GM12878 (cell line): Measurements from ENCODE around the gene NRXN3. TPM values are rescaled to one million over a fixed set of nuclear protein-coding genes. Genes with fewer than 3 reads are reported as not detected.

Experiments
- ATAC-seq: fragments of 200-7000 bp; cut with Tn5 transposase; 3 replicates; pipeline ENCODE4 v1.9.1; 2020; ENCODE audit warnings: mild to moderate bottlenecking, moderate library complexity
- BruUV-seq: library from RNA; stranded (reverse); fragments of 400-500 nt; replicated peaks from 2 replicates; lab custom pipeline; 2021; lab: Mats Ljungman, UMichigan
- CTCF ChIA-PET: fragments of 300-600 bp; sonication (Branson Sonifier 250); formaldehyde crosslinking; extraction: SDS; loops from one replicate; lab custom pipeline; 2021; ENCODE audit warnings: inconsistent platforms; lab: Yijun Ruan, JAX
- POLR2A ChIA-PET: fragments of 350-600 bp; formaldehyde crosslinking; extraction: SDS; loops from one replicate; lab custom pipeline; 2021; ENCODE audit warnings: inconsistent platforms; lab: Charles Lee
- RAD21 ChIA-PET: fragments of 300-600 bp; sonication (Branson Sonifier 250); formaldehyde crosslinking; loops from one replicate; lab custom pipeline; 2023; ENCODE audit warnings: antibody characterized with exemption; ENCODE audit not compliant: unreplicated experiment; lab: Charles Lee
- SMC1A ChIA-PET: fragments of 300-600 bp; sonication (Branson Sonifier 250); formaldehyde crosslinking; loops from one replicate; lab custom pipeline; 2023; ENCODE audit not compliant: unreplicated experiment, uncharacterized antibody; lab: Charles Lee
- DNase-seq: peaks from one replicate; pipeline ENCODE4 v3.0.0-alpha.2; 2011; ENCODE audit warnings: low read depth, low spot score
- FAIRE-seq: peaks from 3 replicates; lab custom pipeline; 2011; peaks lifted over from hg19 to GRCh38; lab: Jason Lieb, UNC
- H2AFZ ChIP-seq: 2 replicates; pipeline ENCODE4 v1.6.0; 2011; ENCODE audit warnings: low read depth, low read length, control low read depth; ENCODE audit not compliant: control insufficient read depth
- H3K27ac ChIP-seq: 2 replicates; pipeline ENCODE4 v1.5.1; 2011; ENCODE audit warnings: control low read depth; ENCODE audit not compliant: control insufficient read depth, insufficient read depth
- H3K27me3 ChIP-seq, 2 experiments: replicated peaks in 1 of 2; 2 replicates each; pipeline versions ENCODE4 v1.6.0 to v1.6.1; 2011; ENCODE audit warnings: low read length in 1 of 2; ENCODE audit not compliant: control insufficient read depth in 2 of 2, insufficient read depth in 2 of 2
- H3K36me3 ChIP-seq, 2 experiments: 2 replicates each; pipeline ENCODE4 v1.5.1; 2011; ENCODE audit warnings: low read length in 1 of 2; ENCODE audit not compliant: control insufficient read depth in 2 of 2, insufficient read depth in 2 of 2
- H3K4me1 ChIP-seq: 2 replicates; pipeline ENCODE4 v1.6.1; 2011; ENCODE audit warnings: mild to moderate bottlenecking, low read length, moderate library complexity, mixed read lengths; ENCODE audit not compliant: control insufficient read depth, insufficient read depth
- H3K4me2 ChIP-seq: 2 replicates; pipeline ENCODE4 v1.6.0; 2011; ENCODE audit warnings: control low read depth; ENCODE audit not compliant: control insufficient read depth, insufficient read depth
- H3K4me3 ChIP-seq: fragments of 200-600 bp; sonication (generic); 2 replicates; pipeline ENCODE4 v1.5.1; 2016
- H3K79me2 ChIP-seq: 2 replicates; pipeline ENCODE4 v1.6.0; 2011; ENCODE audit warnings: low read length; ENCODE audit not compliant: control insufficient read depth, insufficient read depth
- H3K9ac ChIP-seq: 2 replicates; pipeline ENCODE4 v1.8.0; 2011; ENCODE audit warnings: low read length, control low read depth, mixed read lengths; ENCODE audit not compliant: control insufficient read depth, insufficient read depth
- H3K9me3 ChIP-seq: replicated peaks from 3 replicates; pipeline ENCODE4 v1.5.1; 2011; ENCODE audit warnings: mild to moderate bottlenecking, low read length; ENCODE audit not compliant: control insufficient read depth, insufficient read depth
- H4K20me1 ChIP-seq: 2 replicates; pipeline ENCODE4 v1.6.0; 2011; ENCODE audit not compliant: control insufficient read depth, insufficient read depth
- BCL3 ChIP-seq: IDR thresholded peaks from 2 replicates; pipeline ENCODE4 v1.6.1; 2011; ENCODE audit warnings: borderline replicate concordance, low read depth, mild to moderate bottlenecking, moderate library complexity, low read length; ENCODE audit not compliant: insufficient read depth, poor library complexity, severe bottlenecking
- BRCA1 ChIP-seq: IDR thresholded peaks from 2 replicates; pipeline ENCODE4 v1.6.1; 2011; ENCODE audit warnings: low read depth, low read length, improper control_type of control experiment
- NR2F1 ChIP-seq: fragments of 450-650 bp; conservative IDR thresholded peaks from 2 replicates; pipeline ENCODE4 v1.6.1; 2017; ENCODE audit warnings: mild to moderate bottlenecking
- REST ChIP-seq: IDR thresholded peaks from 2 replicates; pipeline ENCODE4 v1.6.1; 2012; ENCODE audit warnings: mild to moderate bottlenecking, low read depth, low read length
- TCF12 ChIP-seq: IDR thresholded peaks from 2 replicates; pipeline ENCODE4 v1.6.1; 2011; ENCODE audit warnings: low read depth, mild to moderate bottlenecking, low read length
- WGBS: methylation state at CpG from one replicate; pipeline ENCODE4 v1.1.6; 2016; ENCODE audit warnings: low lambda C conversion rate; ENCODE audit not compliant: insufficient replicate concordance, insufficient coverage; ENCODE audit errors: missing lambda C conversion rate; 5-methylcytosine and 5-hydroxymethylcytosine counted together
- in situ Hi-C: fragments of 300-500 bp; cut with MboI; formaldehyde crosslinking; loops from 9 replicates; pipeline ENCODE4 v1.14.3; 2018; ENCODE audit warnings: mixed read lengths
- intact Hi-C: fragments of 100-400 bp; cut with micrococcal nuclease; formaldehyde crosslinking; loops from one replicate; pipeline ENCODE4 v1.14.2; 2022; ENCODE audit not compliant: unreplicated experiment
- polyA plus RNA-seq, 11 experiments: library from polyadenylated mRNA; depleted of rRNA in 4 of 11; unstranded in 6 of 11; stranded (reverse) in 5 of 11; fragments of >200 nt; fragmentation: Nextera tagmentation in 4 of 11; fragmentation: Illumina TruSeq in 1 of 11; extraction: Ambion mirVana in 4 of 11; extraction: Trizol in 1 of 11; gene quantifications; 1 replicate in 1 of 11; 2 replicates in 10 of 11; pipeline versions ENCODE4 v1.2.1 to v1.2.3, GENCODE V29; 2011 to 2016; ENCODE audit warnings: inconsistent platforms in 2 of 11, missing spikeins in 2 of 11, low read depth in 1 of 11
- total RNA-seq, 4 experiments: library from RNA; depleted of rRNA in 3 of 4; stranded (reverse); fragments of >200 nt in 3 of 4; fragmentation: Illumina TruSeq in 1 of 4; extraction: Trizol in 1 of 4; gene quantifications; 2 replicates each; pipeline versions ENCODE4 v1.2.1 to v1.2.3, GENCODE V29; 2013 to 2021
- TF ChIP-seq, protein P1 (sequence below): fragments of 450-650 bp; conservative IDR thresholded peaks from 2 replicates; pipeline ENCODE4 v1.6.1; 2017; ENCODE audit warnings: mild to moderate bottlenecking, moderate library complexity
- TF ChIP-seq, protein P2 (sequence below): fragments of 450-650 bp; IDR thresholded peaks from 2 replicates; pipeline ENCODE4 v1.6.1; 2018; ENCODE audit warnings: mild to moderate bottlenecking, low read depth, moderate library complexity; ENCODE audit not compliant: partially characterized antibody

The NRXN3 gene
- total and polyA plus RNA-seq, 10 of the 15 experiments (the other 5 are each of a cell fraction or from before 2014, with no cell fraction given), result 0.52 to 3.3 (median 1.4) TPM

GRCh38 chr14:78838959-78839358 is 668.8 kb downstream of the NRXN3 start (continued):
- TF ChIP-seq, protein P1, sequence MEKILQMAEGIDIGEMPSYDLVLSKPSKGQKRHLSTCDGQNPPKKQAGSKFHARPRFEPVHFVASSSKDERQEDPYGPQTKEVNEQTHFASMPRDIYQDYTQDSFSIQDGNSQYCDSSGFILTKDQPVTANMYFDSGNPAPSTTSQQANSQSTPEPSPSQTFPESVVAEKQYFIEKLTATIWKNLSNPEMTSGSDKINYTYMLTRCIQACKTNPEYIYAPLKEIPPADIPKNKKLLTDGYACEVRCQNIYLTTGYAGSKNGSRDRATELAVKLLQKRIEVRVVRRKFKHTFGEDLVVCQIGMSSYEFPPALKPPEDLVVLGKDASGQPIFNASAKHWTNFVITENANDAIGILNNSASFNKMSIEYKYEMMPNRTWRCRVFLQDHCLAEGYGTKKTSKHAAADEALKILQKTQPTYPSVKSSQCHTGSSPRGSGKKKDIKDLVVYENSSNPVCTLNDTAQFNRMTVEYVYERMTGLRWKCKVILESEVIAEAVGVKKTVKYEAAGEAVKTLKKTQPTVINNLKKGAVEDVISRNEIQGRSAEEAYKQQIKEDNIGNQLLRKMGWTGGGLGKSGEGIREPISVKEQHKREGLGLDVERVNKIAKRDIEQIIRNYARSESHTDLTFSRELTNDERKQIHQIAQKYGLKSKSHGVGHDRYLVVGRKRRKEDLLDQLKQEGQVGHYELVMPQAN, result no peak
- TF ChIP-seq TCF12, result no peak
- TF ChIP-seq BRCA1, result no peak
- TF ChIP-seq, protein P2, sequence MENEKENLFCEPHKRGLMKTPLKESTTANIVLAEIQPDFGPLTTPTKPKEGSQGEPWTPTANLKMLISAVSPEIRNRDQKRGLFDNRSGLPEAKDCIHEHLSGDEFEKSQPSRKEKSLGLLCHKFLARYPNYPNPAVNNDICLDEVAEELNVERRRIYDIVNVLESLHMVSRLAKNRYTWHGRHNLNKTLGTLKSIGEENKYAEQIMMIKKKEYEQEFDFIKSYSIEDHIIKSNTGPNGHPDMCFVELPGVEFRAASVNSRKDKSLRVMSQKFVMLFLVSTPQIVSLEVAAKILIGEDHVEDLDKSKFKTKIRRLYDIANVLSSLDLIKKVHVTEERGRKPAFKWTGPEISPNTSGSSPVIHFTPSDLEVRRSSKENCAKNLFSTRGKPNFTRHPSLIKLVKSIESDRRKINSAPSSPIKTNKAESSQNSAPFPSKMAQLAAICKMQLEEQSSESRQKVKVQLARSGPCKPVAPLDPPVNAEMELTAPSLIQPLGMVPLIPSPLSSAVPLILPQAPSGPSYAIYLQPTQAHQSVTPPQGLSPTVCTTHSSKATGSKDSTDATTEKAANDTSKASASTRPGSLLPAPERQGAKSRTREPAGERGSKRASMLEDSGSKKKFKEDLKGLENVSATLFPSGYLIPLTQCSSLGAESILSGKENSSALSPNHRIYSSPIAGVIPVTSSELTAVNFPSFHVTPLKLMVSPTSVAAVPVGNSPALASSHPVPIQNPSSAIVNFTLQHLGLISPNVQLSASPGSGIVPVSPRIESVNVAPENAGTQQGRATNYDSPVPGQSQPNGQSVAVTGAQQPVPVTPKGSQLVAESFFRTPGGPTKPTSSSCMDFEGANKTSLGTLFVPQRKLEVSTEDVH, result no peak

GRCh38 chr14:78840898-78841297 is 670.7 kb downstream of the NRXN3 start:
- intact Hi-C loops (no loop called here), in situ Hi-C loops (no loop called here)
- no peaks in the 10 kb centered on the region for H3K79me2 ChIP-seq
- TF ChIP-seq BRCA1, result no peak
- no peak for TF ChIP-seq BCL3
- TF ChIP-seq REST, result no peak
- no peak for TF ChIP-seq NR2F1
- H3K4me3 ChIP-seq, result no peak overlapping the region
- H3K27me3 ChIP-seq, result no peaks in the 10 kb centered on the region
- H3K27ac ChIP-seq, result no peak overlapping the region
- SMC1A ChIA-PET, result no interaction called here
- 0% methylated on average over 1 of the region's 1 CpG for WGBS
- H3K36me3 ChIP-seq, result no peaks in the 10 kb centered on the region
- H3K9ac ChIP-seq, result no peak overlapping the region
- H4K20me1 ChIP-seq, result no peaks in the 10 kb centered on the region
- DNase-seq, result no peak
- no TSS peak for BruUV-seq
- RAD21 ChIA-PET, result no interaction called here
- POLR2A ChIA-PET, result no interaction called here
- ATAC-seq, result no peak
- CTCF ChIA-PET, result no interaction called here
- no peak overlapping the region for H2AFZ ChIP-seq
- H3K4me2 ChIP-seq, result no peak overlapping the region
- no peaks in the 10 kb centered on the region for H3K9me3 ChIP-seq
- no peaks in the 10 kb centered on the region for H3K4me1 ChIP-seq
- no peak for FAIRE-seq
